Keratinocyte (primary cell): ENCODE results near the gene DDX41. TPM values are rescaled to one million over a fixed set of nuclear protein-coding genes. Genes with fewer than 3 reads are reported as not detected.

Source experiments
- DNase-seq: peaks from one replicate; pipeline ENCODE4 v3.0.0-alpha.2; 2011; ENCODE audit warnings: low read depth, missing footprints, low spot score
- FAIRE-seq: peaks from 2 replicates; lab custom pipeline; 2011; peaks lifted over from hg19 to GRCh38; lab: Jason Lieb, UNC
- H2AFZ ChIP-seq: 2 replicates; pipeline ENCODE4 v1.6.0; 2012; ENCODE audit warnings: low read length, control low read depth, inconsistent platforms; ENCODE audit not compliant: control insufficient read depth
- H3K27ac ChIP-seq: 2 replicates; pipeline ENCODE4 v1.5.1; 2011; ENCODE audit warnings: low read length; ENCODE audit not compliant: control insufficient read depth, insufficient read depth
- H3K27me3 ChIP-seq: 3 replicates; pipeline ENCODE4 v1.6.0; 2011; ENCODE audit warnings: low read length; ENCODE audit not compliant: control insufficient read depth, insufficient read depth; ENCODE audit errors: extremely low read depth
- H3K36me3 ChIP-seq, 2 experiments: 2 replicates in 1 of 2; 3 replicates in 1 of 2; pipeline ENCODE4 v1.5.1; 2011; ENCODE audit warnings: low read length in 2 of 2, mild to moderate bottlenecking in 1 of 2; ENCODE audit not compliant: control insufficient read depth in 2 of 2, insufficient read depth in 2 of 2; ENCODE audit errors: extremely low read depth in 1 of 2
- H3K4me1 ChIP-seq: 3 replicates; pipeline ENCODE4 v1.5.1; 2011; ENCODE audit warnings: low read length; ENCODE audit not compliant: control insufficient read depth, insufficient read depth; ENCODE audit errors: extremely low read depth
- H3K4me2 ChIP-seq: 3 replicates; pipeline ENCODE4 v1.6.0; 2011; ENCODE audit warnings: low read depth, low read length; ENCODE audit not compliant: control insufficient read depth, insufficient read depth; ENCODE audit errors: extremely low read depth
- H3K4me3 ChIP-seq, 3 experiments: fragments of 200-600 bp in 1 of 3; sonication (generic) in 1 of 3; 2 replicates in 2 of 3; 3 replicates in 1 of 3; pipeline ENCODE4 v1.5.1; 2011 to 2016; ENCODE audit warnings: low read length in 3 of 3, mild to moderate bottlenecking in 3 of 3, control low read depth in 2 of 3, inconsistent platforms in 1 of 3, low read depth in 1 of 3, mixed read lengths in 1 of 3, mixed run types in 1 of 3, moderate library complexity in 1 of 3; ENCODE audit not compliant: control insufficient read depth in 2 of 3, insufficient read depth in 2 of 3; ENCODE audit errors: extremely low read depth in 1 of 3
- H3K79me2 ChIP-seq: 2 replicates; pipeline ENCODE4 v1.6.0; 2012; ENCODE audit warnings: low read length; ENCODE audit not compliant: control insufficient read depth, insufficient read depth
- H3K9ac ChIP-seq: 3 replicates; pipeline ENCODE4 v1.6.0; 2011; ENCODE audit warnings: low read length; ENCODE audit not compliant: control insufficient read depth, insufficient read depth; ENCODE audit errors: extremely low read depth
- H3K9me1 ChIP-seq: 3 replicates; pipeline ENCODE4 v1.6.0; 2011; ENCODE audit warnings: low read length; ENCODE audit not compliant: control insufficient read depth, insufficient read depth; ENCODE audit errors: extremely low read depth
- H3K9me3 ChIP-seq: 2 replicates; pipeline ENCODE4 v1.5.1; 2012; ENCODE audit warnings: low read depth, low read length; ENCODE audit not compliant: control insufficient read depth
- H4K20me1 ChIP-seq: 3 replicates; pipeline ENCODE4 v1.6.0; 2011; ENCODE audit warnings: low read length; ENCODE audit not compliant: control insufficient read depth, insufficient read depth; ENCODE audit errors: extremely low read depth
- CTCF ChIP-seq, 3 experiments: IDR thresholded peaks in 1 of 3; conservative IDR thresholded peaks in 1 of 3; optimal IDR thresholded peaks in 1 of 3; 2 replicates in 2 of 3; 3 replicates in 1 of 3; pipeline versions ENCODE3 to v1.5.1; 2011; ENCODE audit warnings: low read length in 3 of 3, mild to moderate bottlenecking in 3 of 3, moderate library complexity in 2 of 3, control low read depth in 1 of 3, inconsistent platforms in 1 of 3; ENCODE audit not compliant: insufficient read depth in 2 of 3; ENCODE audit errors: extremely low read depth in 1 of 3
- EZH2 ChIP-seq: IDR thresholded peaks from one replicate; pipeline ENCODE4 v1.6.1; 2012; ENCODE audit warnings: inconsistent platforms, mild to moderate bottlenecking, low read length, moderate library complexity
- dilution Hi-C: fragments of 300-500 bp; cut with MboI; formaldehyde crosslinking; loops from one replicate; pipeline ENCODE4 v1.7.0; 2020; ENCODE audit warnings: low sequenced_read_pairs; ENCODE audit not compliant: extremely low pct_ligation_motif_present
- polyA plus RNA-seq, 5 experiments: library from polyadenylated mRNA; depleted of rRNA in 3 of 5; stranded (reverse) in 3 of 5; stranded (forward) in 1 of 5; unstranded in 1 of 5; fragments of >200 nt; gene quantifications; 1 replicate in 1 of 5; 2 replicates in 3 of 5; 3 replicates in 1 of 5; pipeline versions ENCODE4 v1.2.1 to v1.2.3, GENCODE V29; 2011 to 2012; ENCODE audit warnings: missing spikeins in 2 of 5, low read depth in 1 of 5, low replicate concordance in 1 of 5

Gene DDX41
- polyA plus RNA-seq, 1 donor (not counting 4 experiments of a cell fraction or from before 2014, with no cell fraction given) = 71.3 TPM

GRCh38 chr5:177508837-177509236, 7.9 kb downstream of the DDX41 start:
- dilution Hi-C loops = no loop called here
- Histone ChIP-seq H3K79me2 (no peaks in the 10 kb centered on the region), H3K4me1 (no peaks in the 10 kb centered on the region), H3K4me3 (no peak overlapping the region), H3K27me3 (no peaks in the 10 kb centered on the region), H3K9me3 (no peaks in the 10 kb centered on the region), H2AFZ (no peak overlapping the region), H3K36me3 (peaks cover 23 to 26% of the 10 kb centered on the region in 2 experiments), H3K9me1 (no peaks in the 10 kb centered on the region), H3K27ac (no peak overlapping the region), H3K9ac (no peak overlapping the region), H3K4me2 (no peak overlapping the region), H4K20me1 (no peaks in the 10 kb centered on the region)
- DNase-seq = no peak
- TF ChIP-seq EZH2 (no peak), CTCF (optimal IDR thresholded peaks at IDR 0.05 in 1 of 3, IDR thresholded peaks at IDR 0.05 in 1 of 3, conservative IDR thresholded peaks at IDR 0.05 in 1 of 3; ENCODE audit: extremely low read depth in 1 of 3, insufficient read depth in 2 of 3, low read length in 3 of 3) (no peak)
- FAIRE-seq = no peak

- H3K9me1 ChIP-seq = no peaks in the 10 kb centered on the region
- FAIRE-seq (no peak), DNase-seq (no peak)
- no peaks in the 10 kb centered on the region for H3K79me2 ChIP-seq
- no peak overlapping the region for H2AFZ ChIP-seq
- no peak overlapping the region for H3K4me2 ChIP-seq
- TF ChIP-seq EZH2 (no peak), CTCF (optimal IDR thresholded peaks at IDR 0.05 in 1 of 3, IDR thresholded peaks at IDR 0.05 in 1 of 3, conservative IDR thresholded peaks at IDR 0.05 in 1 of 3; ENCODE audit: extremely low read depth in 1 of 3, insufficient read depth in 2 of 3, low read length in 3 of 3) (no peak)
- peaks cover 23 to 25% of the 10 kb centered on the region in 2 experiments for H3K36me3 ChIP-seq
- dilution Hi-C loops = no loop called here
- H3K4me3 ChIP-seq = no peak overlapping the region
- H3K9ac ChIP-seq = no peak overlapping the region
- H3K4me1 ChIP-seq = no peaks in the 10 kb centered on the region
- no peaks in the 10 kb centered on the region for H3K9me3 ChIP-seq
- no peaks in the 10 kb centered on the region for H3K27me3 ChIP-seq
- H4K20me1 ChIP-seq = no peaks in the 10 kb centered on the region
- H3K27ac ChIP-seq = no peak overlapping the region
Measured at GRCh38 chr5:177508221-177508611, 8.5 kb downstream of the DDX41 start.
